MM.1S (cell line): Measurements from ENCODE around the gene PRAMEF13.
"Not testable (repeated sequence)": the region's sequence is repeated elsewhere in the genome, so short reads cannot be mapped to it uniquely, and the experiment has no call there.

Experiments used
- EZH2 ChIP-seq: fragments of 300-600 bp; sonication (generic); optimal IDR thresholded peaks from 2 replicates; pipeline ENCODE3; 2017; ENCODE audit warnings: low read depth, mild to moderate bottlenecking, antibody characterized with exemption, low read length, mixed read lengths
- TF ChIP-seq, protein P1 (sequence below): fragments of 300-600 bp; sonication (generic); IDR thresholded peaks from 2 replicates; pipeline ENCODE4 v1.5.1; 2016; ENCODE audit warnings: antibody characterized with exemption, low read length, mixed read lengths

DNA sequence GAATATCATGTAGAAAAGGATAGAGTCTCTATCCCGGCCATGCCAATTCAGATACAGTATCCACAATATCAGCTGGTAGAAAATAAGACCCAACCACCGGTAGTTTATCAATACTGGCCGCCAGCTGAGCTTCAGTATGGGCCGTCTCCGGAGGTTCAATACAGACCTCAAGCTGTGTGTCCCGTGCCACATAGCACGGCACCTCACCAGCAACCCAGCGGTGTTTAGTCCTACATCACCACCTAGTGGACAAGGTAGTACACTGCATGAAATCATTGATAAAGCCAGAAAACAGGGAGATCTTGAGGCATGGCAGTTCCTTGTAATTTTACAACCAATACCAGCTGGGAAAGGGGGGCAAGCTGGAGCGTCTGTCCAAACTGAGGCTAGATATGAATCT lies 7.5 kb upstream of the PRAMEF13 start:
- TF ChIP-seq, protein P1, sequence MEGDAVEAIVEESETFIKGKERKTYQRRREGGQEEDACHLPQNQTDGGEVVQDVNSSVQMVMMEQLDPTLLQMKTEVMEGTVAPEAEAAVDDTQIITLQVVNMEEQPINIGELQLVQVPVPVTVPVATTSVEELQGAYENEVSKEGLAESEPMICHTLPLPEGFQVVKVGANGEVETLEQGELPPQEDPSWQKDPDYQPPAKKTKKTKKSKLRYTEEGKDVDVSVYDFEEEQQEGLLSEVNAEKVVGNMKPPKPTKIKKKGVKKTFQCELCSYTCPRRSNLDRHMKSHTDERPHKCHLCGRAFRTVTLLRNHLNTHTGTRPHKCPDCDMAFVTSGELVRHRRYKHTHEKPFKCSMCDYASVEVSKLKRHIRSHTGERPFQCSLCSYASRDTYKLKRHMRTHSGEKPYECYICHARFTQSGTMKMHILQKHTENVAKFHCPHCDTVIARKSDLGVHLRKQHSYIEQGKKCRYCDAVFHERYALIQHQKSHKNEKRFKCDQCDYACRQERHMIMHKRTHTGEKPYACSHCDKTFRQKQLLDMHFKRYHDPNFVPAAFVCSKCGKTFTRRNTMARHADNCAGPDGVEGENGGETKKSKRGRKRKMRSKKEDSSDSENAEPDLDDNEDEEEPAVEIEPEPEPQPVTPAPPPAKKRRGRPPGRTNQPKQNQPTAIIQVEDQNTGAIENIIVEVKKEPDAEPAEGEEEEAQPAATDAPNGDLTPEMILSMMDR, result not testable (repeated sequence)
- TF ChIP-seq EZH2, result not testable (repeated sequence)
